ENCODE measurements around the gene ODAD3. TPM values are rescaled to one million over a fixed set of nuclear protein-coding genes. Genes with fewer than 3 reads are reported as not detected.
A peak's percentile ranks its signal among the peaks of the same experiment; 100 is the strongest.
"Not testable (repeated sequence)": the region's sequence is repeated elsewhere in the genome, so short reads cannot be mapped to it uniquely, and the experiment has no call there.

The ODAD3 gene
- total and polyA plus RNA-seq, 2 donors (not counting 1 experiment from before 2014, with no cell fraction given), result 0.18 to 0.62 TPM

- peaks cover 0 to 26% (median 5%) of the 10 kb centered on the region in 4 experiments for H3K27me3 ChIP-seq (replicated peaks in 1 of 4; ENCODE audit: control extremely low read depth in 1 of 4, control insufficient read depth in 3 of 4, insufficient read depth in 4 of 4, low read length in 3 of 4)
- Mint-ChIP-seq H3K27me3 (peaks cover 13% of the 10 kb centered on the region), H3K27ac (no peak overlapping the region), H3K9me3 (ENCODE audit: insufficient read depth) (no peaks in the 10 kb centered on the region), H3K4me3 (no peak overlapping the region), H3K4me1 (peaks cover 3% of the 10 kb centered on the region)
- TF ChIP-seq CTCF (IDR thresholded peaks at IDR 0.05) (no peak), EZH2 (IDR thresholded peaks at IDR 0.05; ENCODE audit: borderline replicate concordance, insufficient read depth, low read depth, low read length, poor library complexity, severe bottlenecking) (no peak)
- H2AFZ ChIP-seq (ENCODE audit: insufficient read depth, low read depth, low read length, poor library complexity, severe bottlenecking), result no peak overlapping the region
- H3K9ac ChIP-seq (ENCODE audit: low read length), result no peak overlapping the region
- no peak for ATAC-seq (ENCODE audit: low read depth)
- intact Hi-C loops (cut with micrococcal nuclease), result no loop called here
- no peak for DNase-seq
- 88% methylated on average over 6 of the region's 8 CpGs for WGBS (ENCODE audit: insufficient coverage)
- H3K4me3 ChIP-seq (ENCODE audit: control extremely low read depth in 1 of 5, extremely low read depth in 1 of 5, insufficient read depth in 1 of 5, low read depth in 2 of 5, low read length in 4 of 5), result no peak overlapping the region
- no peaks in the 10 kb centered on the region for H3K9me3 ChIP-seq (ENCODE audit: control extremely low read depth in 1 of 3, control insufficient read depth in 2 of 3, insufficient read depth in 1 of 3, low read length in 2 of 3)
- no peaks in the 10 kb centered on the region for H4K20me1 ChIP-seq (ENCODE audit: control insufficient read depth, insufficient read depth, low read length, poor library complexity, severe bottlenecking)
- no peak overlapping the region for H3K27ac ChIP-seq (ENCODE audit: low read length in 2 of 2)
- no peak overlapping the region for H3K4me2 ChIP-seq (replicated peaks; ENCODE audit: low read depth, low read length, poor library complexity, severe bottlenecking)
- no peaks in the 10 kb centered on the region for H3K36me3 ChIP-seq (replicated peaks in 1 of 2; ENCODE audit: control extremely low read depth in 1 of 2, control insufficient read depth in 1 of 2, extremely low read depth in 1 of 2, insufficient read depth in 2 of 2, low read length in 1 of 2)
- H3K4me1 ChIP-seq (ENCODE audit: control insufficient read depth in 2 of 2, insufficient read depth in 2 of 2, low read length in 2 of 2), result peaks cover 5 to 7% of the 10 kb centered on the region in 2 donors
- ChIA-PET POLR2A (no interaction called here), CTCF (no interaction called here)
- no peaks in the 10 kb centered on the region for H3K79me2 ChIP-seq (ENCODE audit: control insufficient read depth, insufficient read depth, low read length)
Measured at GRCh38 chr19:11410682-11411081, 24.2 kb downstream of the ODAD3 start.

- Mint-ChIP-seq H3K27ac (no peak overlapping the region), H3K9me3 (ENCODE audit: insufficient read depth) (no peaks in the 10 kb centered on the region), H3K27me3 (peaks cover 13% of the 10 kb centered on the region), H3K4me3 (no peak overlapping the region), H3K4me1 (peaks cover 3% of the 10 kb centered on the region)
- H3K4me2 ChIP-seq (replicated peaks; ENCODE audit: low read depth, low read length, poor library complexity, severe bottlenecking), result no peak overlapping the region
- H3K27me3 ChIP-seq (replicated peaks in 1 of 4; ENCODE audit: control extremely low read depth in 1 of 4, control insufficient read depth in 3 of 4, insufficient read depth in 4 of 4, low read length in 3 of 4), result peaks cover 0 to 26% (median 5%) of the 10 kb centered on the region in 4 experiments
- H3K4me1 ChIP-seq (ENCODE audit: control insufficient read depth in 2 of 2, insufficient read depth in 2 of 2, low read length in 2 of 2), result peaks cover 5 to 7% of the 10 kb centered on the region in 2 donors
- ChIA-PET CTCF (no interaction called here), POLR2A (no interaction called here)
- DNase-seq (no peak), ATAC-seq (ENCODE audit: low read depth) (no peak)
- H3K27ac ChIP-seq (ENCODE audit: low read length in 2 of 2), result no peak overlapping the region
- H3K36me3 ChIP-seq (replicated peaks in 1 of 2; ENCODE audit: control extremely low read depth in 1 of 2, control insufficient read depth in 1 of 2, extremely low read depth in 1 of 2, insufficient read depth in 2 of 2, low read length in 1 of 2), result no peaks in the 10 kb centered on the region
- H3K9me3 ChIP-seq (ENCODE audit: control extremely low read depth in 1 of 3, control insufficient read depth in 2 of 3, insufficient read depth in 1 of 3, low read length in 2 of 3), result no peaks in the 10 kb centered on the region
- H2AFZ ChIP-seq (ENCODE audit: insufficient read depth, low read depth, low read length, poor library complexity, severe bottlenecking), result no peak overlapping the region
- intact Hi-C loops (cut with micrococcal nuclease), result no loop called here
- H3K4me3 ChIP-seq (ENCODE audit: control extremely low read depth in 1 of 5, extremely low read depth in 1 of 5, insufficient read depth in 1 of 5, low read depth in 2 of 5, low read length in 4 of 5), result no peak overlapping the region
- no peak overlapping the region for H3K9ac ChIP-seq (ENCODE audit: low read length)
- no peaks in the 10 kb centered on the region for H3K79me2 ChIP-seq (ENCODE audit: control insufficient read depth, insufficient read depth, low read length)
- WGBS (ENCODE audit: insufficient coverage), result 91% methylated on average over 3 of the region's 4 CpGs
- no peaks in the 10 kb centered on the region for H4K20me1 ChIP-seq (ENCODE audit: control insufficient read depth, insufficient read depth, low read length, poor library complexity, severe bottlenecking)
- TF ChIP-seq EZH2 (IDR thresholded peaks at IDR 0.05; ENCODE audit: borderline replicate concordance, insufficient read depth, low read depth, low read length, poor library complexity, severe bottlenecking), result no peak
- no peak for TF ChIP-seq CTCF (IDR thresholded peaks at IDR 0.05)
Measured at GRCh38 chr19:11408591-11408990, 26.3 kb downstream of the ODAD3 start.

GRCh38 chr19:11406703-11407236 lies 28.2 kb downstream of the ODAD3 start:
- H3K4me1 Mint-ChIP-seq; H3K27ac Mint-ChIP-seq; H3K79me2 ChIP-seq (ENCODE audit: control insufficient read depth, insufficient read depth, low read length): not testable (repeated sequence)

More at GRCh38 chr19:11406703-11407236, 28.2 kb downstream of the ODAD3 start:
- Histone ChIP-seq H3K27me3 (replicated peaks in 1 of 4; ENCODE audit: control extremely low read depth in 1 of 4, control insufficient read depth in 3 of 4, insufficient read depth in 4 of 4, low read length in 3 of 4) (peaks cover 0 to 26% (median 5%) of the 10 kb centered on the region in 4 experiments), H2AFZ (ENCODE audit: insufficient read depth, low read depth, low read length, poor library complexity, severe bottlenecking) (peak overlapping the region; percentile 5), H3K4me2 (replicated peaks; ENCODE audit: low read depth, low read length, poor library complexity, severe bottlenecking) (peak overlapping the region; percentile 58)
- intact Hi-C loops (cut with micrococcal nuclease); H3K9me3 ChIP-seq (ENCODE audit: control extremely low read depth in 1 of 3, control insufficient read depth in 2 of 3, insufficient read depth in 1 of 3, low read length in 2 of 3); H3K4me3 ChIP-seq (ENCODE audit: control extremely low read depth in 1 of 5, extremely low read depth in 1 of 5, insufficient read depth in 1 of 5, low read depth in 2 of 5, low read length in 4 of 5); H4K20me1 ChIP-seq (ENCODE audit: control insufficient read depth, insufficient read depth, low read length, poor library complexity, severe bottlenecking); H3K36me3 ChIP-seq (replicated peaks in 1 of 2; ENCODE audit: control extremely low read depth in 1 of 2, control insufficient read depth in 1 of 2, extremely low read depth in 1 of 2, insufficient read depth in 2 of 2, low read length in 1 of 2); DNase-seq; H3K9me3 Mint-ChIP-seq (ENCODE audit: insufficient read depth); H3K27me3 Mint-ChIP-seq; H3K4me1 ChIP-seq (ENCODE audit: control insufficient read depth in 2 of 2, insufficient read depth in 2 of 2, low read length in 2 of 2); H3K9ac ChIP-seq (ENCODE audit: low read length); H3K27ac ChIP-seq (ENCODE audit: low read length in 2 of 2); ATAC-seq (ENCODE audit: low read depth); H3K4me3 Mint-ChIP-seq: not testable (repeated sequence)
- WGBS (ENCODE audit: insufficient coverage), result 83% methylated on average over 11 of the region's 12 CpGs
- CTCF ChIA-PET, result interaction anchor here (0.6 to 2.9 kb wide), 11 partner anchors 12 to 1408 kb away, joined by 3 to 17 read pairs (median 4); partner anchors contain the start of genes RGL3 and SWSAP1
- POLR2A ChIA-PET, result interaction anchor here (1.0 kb wide), 1 partner anchor 15 kb away, joined by 4 read pairs; no protein-coding TSS in a partner anchor
